Prostate gland (tissue), 2 donors: ENCODE results near the gene C2orf49. TPM values are rescaled to one million over a fixed set of nuclear protein-coding genes. Genes with fewer than 3 reads are reported as not detected.

Source experiments
- DNase-seq: peaks from one replicate; pipeline ENCODE4 v3.0.0-alpha.2; 2019; ENCODE audit warnings: low spot score
- H3K27ac ChIP-seq, 2 donors: fragments of 200-600 bp; sonication (generic); 2 replicates each; pipeline ENCODE4 v1.5.1; 2017 to 2019
- H3K27me3 ChIP-seq: fragments of 200-600 bp; sonication (generic); replicated peaks from 2 replicates; pipeline ENCODE4 v1.5.1; 2019; ENCODE audit not compliant: insufficient read depth
- H3K36me3 ChIP-seq, 2 donors: fragments of 200-600 bp; sonication (generic); 1 replicate in 1 of 2; 2 replicates in 1 of 2; pipeline versions ENCODE4 v1.5.1 to v1.8.1; 2017 to 2019
- H3K4me1 ChIP-seq: fragments of 200-600 bp; sonication (generic); replicated peaks from 2 replicates; pipeline ENCODE4 v1.5.1; 2019
- H3K4me3 ChIP-seq, 2 donors: fragments of 200-600 bp; sonication (generic); 2 replicates each; pipeline ENCODE4 v1.5.1; 2017 to 2019
- H3K9me3 ChIP-seq: fragments of 200-600 bp; sonication (generic); 2 replicates; pipeline ENCODE4 v1.5.1; 2017
- POLR2A ChIP-seq: fragments of 450-650 bp; IDR thresholded peaks from one replicate; pipeline ENCODE4 v1.6.1; 2016; ENCODE audit warnings: antibody characterized with exemption, mild to moderate bottlenecking
- POLR2AphosphoS5 ChIP-seq: sonication (generic); formaldehyde crosslinking; IDR thresholded peaks from one replicate; pipeline ENCODE4 v1.6.1; 2017; ENCODE audit warnings: antibody characterized with exemption
- WGBS: methylation state at CpG from one replicate; pipeline ENCODE4 v1.1.5; 2018; 5-methylcytosine and 5-hydroxymethylcytosine counted together
- intact Hi-C: fragments of 100-400 bp; cut with DNase I; formaldehyde crosslinking; loops from one replicate; pipeline ENCODE4 v1.14.2; 2022
- total RNA-seq, 2 donors: library from RNA; depleted of rRNA; stranded (reverse); fragments of >200 nt; gene quantifications; one replicate each; pipeline ENCODE4 v1.1.0, GENCODE V29; 2016
- TF ChIP-seq, protein P1 (sequence below), 4 experiments: fragments of 200-600 bp in 2 of 4; fragments of 450-650 bp in 2 of 4; sonication (generic) in 2 of 4; IDR thresholded peaks; 1 replicate in 3 of 4; 2 replicates in 1 of 4; pipeline ENCODE4 v1.5.1; 2016 to 2019; ENCODE audit warnings: antibody characterized with exemption in 4 of 4, mild to moderate bottlenecking in 2 of 4, moderate library complexity in 2 of 4

The C2orf49 gene
- total RNA-seq, 2 donors from 2014 or later: 13.1 to 26.2 TPM

DNA sequence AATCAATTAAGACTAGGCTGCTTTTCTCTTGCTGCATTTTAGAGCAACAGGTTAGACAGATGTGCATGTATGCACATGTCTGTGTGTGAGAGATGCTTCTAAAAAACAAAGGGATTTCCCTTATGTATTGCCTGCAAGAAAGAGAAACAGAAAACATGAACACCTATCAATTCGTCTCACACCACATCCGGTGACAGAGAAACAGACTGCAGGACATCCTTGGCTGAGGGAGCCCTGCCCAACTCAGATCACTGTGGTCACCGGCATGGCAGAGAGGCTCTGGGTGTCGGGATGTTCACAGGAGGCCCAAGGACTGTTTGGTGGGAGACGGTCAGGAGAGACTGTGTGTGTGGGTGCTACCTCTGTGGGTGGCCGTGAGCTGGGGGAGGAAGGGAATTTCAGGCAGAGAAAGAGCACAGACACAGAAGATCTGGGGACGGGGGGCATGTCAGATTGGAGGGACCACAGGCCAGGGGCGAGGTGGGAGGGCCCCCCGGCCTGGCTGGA lies 36.6 kb downstream of the C2orf49 start:
- H3K4me3 ChIP-seq: no peak overlapping the region
- peaks cover 8% of the 10 kb centered on the region for H3K4me1 ChIP-seq
- H3K27ac ChIP-seq: peak overlapping the region; percentile 70 to 71
- no peaks in the 10 kb centered on the region for H3K9me3 ChIP-seq
- H3K27me3 ChIP-seq: no peaks in the 10 kb centered on the region
- WGBS: 42% methylated on average over 9 of the region's 9 CpGs
- DNase-seq: no peak
- no peaks in the 10 kb centered on the region for H3K36me3 ChIP-seq
- TF ChIP-seq POLR2AphosphoS5 (no peak), POLR2A (no peak)
- TF ChIP-seq, protein P1, sequence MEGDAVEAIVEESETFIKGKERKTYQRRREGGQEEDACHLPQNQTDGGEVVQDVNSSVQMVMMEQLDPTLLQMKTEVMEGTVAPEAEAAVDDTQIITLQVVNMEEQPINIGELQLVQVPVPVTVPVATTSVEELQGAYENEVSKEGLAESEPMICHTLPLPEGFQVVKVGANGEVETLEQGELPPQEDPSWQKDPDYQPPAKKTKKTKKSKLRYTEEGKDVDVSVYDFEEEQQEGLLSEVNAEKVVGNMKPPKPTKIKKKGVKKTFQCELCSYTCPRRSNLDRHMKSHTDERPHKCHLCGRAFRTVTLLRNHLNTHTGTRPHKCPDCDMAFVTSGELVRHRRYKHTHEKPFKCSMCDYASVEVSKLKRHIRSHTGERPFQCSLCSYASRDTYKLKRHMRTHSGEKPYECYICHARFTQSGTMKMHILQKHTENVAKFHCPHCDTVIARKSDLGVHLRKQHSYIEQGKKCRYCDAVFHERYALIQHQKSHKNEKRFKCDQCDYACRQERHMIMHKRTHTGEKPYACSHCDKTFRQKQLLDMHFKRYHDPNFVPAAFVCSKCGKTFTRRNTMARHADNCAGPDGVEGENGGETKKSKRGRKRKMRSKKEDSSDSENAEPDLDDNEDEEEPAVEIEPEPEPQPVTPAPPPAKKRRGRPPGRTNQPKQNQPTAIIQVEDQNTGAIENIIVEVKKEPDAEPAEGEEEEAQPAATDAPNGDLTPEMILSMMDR (IDR thresholded peaks at IDR 0.05): no peak
- intact Hi-C loops: loop anchor here (5.0 kb wide), 1 partner anchor 38 kb away; no protein-coding TSS in a partner anchor

DNA sequence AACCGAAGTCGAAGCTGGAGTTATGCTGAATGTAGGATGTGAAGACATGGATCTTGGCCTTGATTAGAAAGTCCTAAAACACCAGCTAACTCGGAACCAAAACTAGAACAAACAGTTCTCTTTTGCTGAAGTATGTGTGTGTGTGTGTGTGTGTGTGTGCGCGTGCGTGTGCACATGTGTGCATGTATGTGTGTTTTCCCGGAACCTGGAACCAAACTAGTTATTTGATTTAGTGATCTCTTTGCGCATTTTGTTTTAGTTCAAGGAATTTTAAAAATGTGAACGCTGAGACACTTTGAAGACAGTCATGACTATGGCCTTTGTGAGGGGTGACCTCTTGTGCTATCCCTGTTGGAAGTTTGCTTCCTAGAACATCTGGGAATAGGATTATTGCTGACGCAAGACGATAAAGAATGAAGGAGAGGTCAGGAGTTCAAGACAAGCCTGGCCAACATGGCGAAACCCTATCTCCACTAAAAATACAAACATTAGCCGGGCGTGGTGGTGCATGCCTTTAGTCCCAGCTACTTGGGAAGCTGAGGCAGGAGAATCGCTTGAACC lies 37.7 kb downstream of the C2orf49 start:
- Histone ChIP-seq H3K27me3 (no peaks in the 10 kb centered on the region), H3K4me3 (no peak overlapping the region), H3K4me1 (peaks cover 13% of the 10 kb centered on the region), H3K36me3 (no peaks in the 10 kb centered on the region), H3K27ac (peak overlapping the region; percentile 70 to 71), H3K9me3 (no peaks in the 10 kb centered on the region)
- 53% methylated on average over 15 of the region's 15 CpGs for WGBS
- intact Hi-C loops: no loop called here
- TF ChIP-seq POLR2A (no peak), POLR2AphosphoS5 (no peak)
- TF ChIP-seq, protein P1 (IDR thresholded peaks at IDR 0.05): no peak
- DNase-seq: no peak

DNA sequence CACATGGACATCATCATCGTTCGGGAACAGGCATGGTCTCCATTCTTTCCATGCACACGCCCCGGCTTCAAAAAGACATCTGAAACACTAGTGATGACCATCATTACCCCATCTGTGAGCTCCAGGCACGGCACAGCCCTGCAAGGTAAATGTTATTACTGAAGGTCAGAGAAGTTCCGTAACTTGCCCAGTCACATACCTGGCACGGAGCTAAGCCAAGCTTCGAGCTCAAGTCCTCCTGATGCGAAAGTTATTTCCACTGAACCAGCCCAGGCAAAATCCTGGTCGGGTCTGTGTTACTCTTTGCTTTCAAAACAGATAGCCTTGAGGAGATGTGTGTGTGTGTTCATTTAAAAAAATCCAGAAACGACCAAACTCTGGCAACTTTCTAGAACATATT lies 38.7 kb downstream of the C2orf49 start:
- TF ChIP-seq POLR2A (no peak), POLR2AphosphoS5 (no peak)
- TF ChIP-seq, protein P1 (IDR thresholded peaks at IDR 0.05): no peak
- peaks cover 15% of the 10 kb centered on the region for H3K4me1 ChIP-seq
- no peaks in the 10 kb centered on the region for H3K9me3 ChIP-seq
- intact Hi-C loops: no loop called here
- peak; percentile 56 for DNase-seq
- 55% methylated on average over 11 of the region's 11 CpGs for WGBS
- no peaks in the 10 kb centered on the region for H3K27me3 ChIP-seq
- no peak overlapping the region for H3K4me3 ChIP-seq
- H3K36me3 ChIP-seq: no peaks in the 10 kb centered on the region
- peak overlapping the region; percentile 38 to 70 for H3K27ac ChIP-seq

DNA sequence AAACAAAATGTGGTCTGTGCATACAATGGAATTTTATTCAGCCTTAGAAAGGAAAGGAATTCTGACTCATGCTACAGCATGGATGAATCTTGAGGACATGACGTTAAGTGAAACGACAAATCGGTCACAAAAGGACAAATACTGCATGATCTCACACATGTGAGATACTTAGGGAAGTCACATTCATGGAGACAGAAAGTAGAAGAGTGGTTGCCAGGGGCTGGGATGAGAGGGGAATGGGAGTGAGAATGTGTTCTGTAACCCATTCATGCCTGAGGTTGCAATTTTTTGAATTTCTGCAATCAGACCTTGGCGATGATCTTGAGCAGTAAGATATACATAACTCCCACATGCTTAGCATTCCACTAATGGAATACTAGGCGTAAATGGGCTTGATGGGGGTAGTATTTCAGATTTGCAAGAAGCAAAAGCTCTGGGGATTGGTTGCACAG lies 39.5 kb downstream of the C2orf49 start:
- H3K4me3 ChIP-seq: no peak overlapping the region
- intact Hi-C loops: no loop called here
- WGBS: 71% methylated on average over 5 of the region's 5 CpGs
- no peaks in the 10 kb centered on the region for H3K27me3 ChIP-seq
- peak overlapping the region in 1 of 2 donors; percentile 38 for H3K27ac ChIP-seq
- TF ChIP-seq, protein P1 (IDR thresholded peaks at IDR 0.05): no peak
- TF ChIP-seq POLR2A (no peak), POLR2AphosphoS5 (no peak)
- no peak for DNase-seq
- no peaks in the 10 kb centered on the region for H3K36me3 ChIP-seq
- H3K4me1 ChIP-seq: peaks cover 15% of the 10 kb centered on the region
- H3K9me3 ChIP-seq: no peaks in the 10 kb centered on the region

DNA sequence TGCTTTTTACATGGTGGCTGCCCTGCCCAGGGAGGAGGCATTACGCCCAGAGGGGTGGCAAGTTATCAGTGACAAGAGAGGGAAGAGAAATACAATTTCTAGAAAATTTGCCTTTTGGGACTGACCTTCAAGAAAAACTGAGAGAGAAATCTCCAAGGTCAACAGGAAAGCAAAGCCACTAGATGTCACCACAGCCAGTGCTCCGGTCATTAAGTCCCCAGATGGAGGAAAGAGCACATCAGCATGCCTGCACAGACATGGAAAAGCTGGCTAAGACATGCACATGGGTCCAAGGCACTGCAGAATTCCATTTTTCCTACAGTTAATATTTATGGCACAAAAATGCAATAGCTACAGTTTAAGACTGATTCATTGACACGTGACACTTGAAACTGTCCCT lies 40.5 kb downstream of the C2orf49 start:
- no peak overlapping the region for H3K4me3 ChIP-seq
- intact Hi-C loops: no loop called here
- no peak for DNase-seq
- H3K9me3 ChIP-seq: no peaks in the 10 kb centered on the region
- no peaks in the 10 kb centered on the region for H3K36me3 ChIP-seq
- TF ChIP-seq, protein P1 (IDR thresholded peaks at IDR 0.05): no peak
- TF ChIP-seq POLR2AphosphoS5: no peak
- no peak for TF ChIP-seq POLR2A
- no peaks in the 10 kb centered on the region for H3K27me3 ChIP-seq
- WGBS: 90% methylated on average over 3 of the region's 3 CpGs
- peaks cover 15% of the 10 kb centered on the region for H3K4me1 ChIP-seq
- no peak overlapping the region for H3K27ac ChIP-seq
